Measurements from ENCODE around the gene LATS1. TPM values are rescaled to one million over a fixed set of nuclear protein-coding genes. Genes with fewer than 3 reads are reported as not detected.
"Not testable (repeated sequence)": the region's sequence is repeated elsewhere in the genome, so short reads cannot be mapped to it uniquely, and the experiment has no call there.

The LATS1 gene
- total RNA-seq, 8 experiments from 2014 or later: 12.5 to 32.1 (median 15.6) TPM

DNA sequence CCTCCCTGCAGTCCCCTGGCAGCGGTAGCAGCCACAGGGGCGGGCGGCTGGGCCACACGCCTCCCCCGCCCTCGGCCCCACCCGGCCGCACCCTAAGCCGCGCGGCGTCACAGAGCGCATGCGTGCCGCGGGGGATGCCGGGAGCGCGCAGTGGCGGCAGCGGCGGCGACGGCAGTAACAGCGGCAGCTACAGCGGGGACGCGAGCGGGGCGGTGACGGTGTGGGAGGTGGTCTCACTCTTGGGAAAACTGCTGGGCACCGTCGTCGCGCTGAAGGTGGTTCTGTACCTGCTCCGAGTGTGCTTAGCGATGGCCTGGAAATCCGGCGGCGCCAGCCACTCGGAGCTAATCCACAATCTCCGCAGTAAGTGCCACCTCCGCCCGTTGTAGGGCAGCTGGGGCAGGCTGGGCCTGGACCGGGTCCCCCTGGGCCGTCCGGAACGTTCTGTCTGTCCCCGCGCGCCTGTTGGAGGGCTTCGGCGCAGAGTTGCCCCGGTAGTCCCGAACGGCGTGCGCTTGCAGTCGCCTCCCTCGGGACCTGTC, 31.8 kb upstream of the LATS1 start, which contains the start of gene PCMT1:
TSS of gene PCMT1 (plus strand) at position 148 of the 542 bp plus-strand sequence. CDS start at position 309, 161 bp downstream.
- peak; percentile 80 to 89 (median 82) for ATAC-seq (replicated peaks in 6 of 8)
- in situ Hi-C loops (cut with MboI; ENCODE audit: low pct_unique_long_range_greater_than_20kb in 2 of 9, low sequenced_read_pairs in 9 of 9, unreplicated experiment in 9 of 9): no loop called here
- 0% methylated on average over 1 to 7 of the region's 60 CpGs; no CpG with 5 or more reads in 8 of the 10 experiments for whole genome bisulfite sequencing, 10 experiments
- H3K4me3 ChIP-seq: peak within 1 kb of the TSS; percentile 77 to 96 (median 87)
- peak within 1 kb of the TSS; percentile 95 to 96 for H3K27ac ChIP-seq
- H3K4me1 ChIP-seq (replicated peaks in 1 of 2): peaks cover 18 to 25% of the 10 kb centered on the region in 2 donors

GRCh38 chr6:149749082-149749593, 31.2 kb upstream of the LATS1 start:
- peak in 1 of 8 experiments; percentile 3 for ATAC-seq (replicated peaks in 6 of 8)
- Histone ChIP-seq H3K4me1 (replicated peaks in 1 of 2) (peaks cover 18 to 25% of the 10 kb centered on the region in 2 donors), H3K27ac (peak overlapping the region; percentile 95 to 96), H3K4me3 (peak overlapping the region; percentile 77 to 96 (median 87))
- in situ Hi-C loops (cut with MboI; ENCODE audit: low pct_unique_long_range_greater_than_20kb in 2 of 9, low sequenced_read_pairs in 9 of 9, unreplicated experiment in 9 of 9): not testable (repeated sequence)
- WGBS, 10 experiments: no CpG with 5 or more reads among the region's 38 CpGs

DNA sequence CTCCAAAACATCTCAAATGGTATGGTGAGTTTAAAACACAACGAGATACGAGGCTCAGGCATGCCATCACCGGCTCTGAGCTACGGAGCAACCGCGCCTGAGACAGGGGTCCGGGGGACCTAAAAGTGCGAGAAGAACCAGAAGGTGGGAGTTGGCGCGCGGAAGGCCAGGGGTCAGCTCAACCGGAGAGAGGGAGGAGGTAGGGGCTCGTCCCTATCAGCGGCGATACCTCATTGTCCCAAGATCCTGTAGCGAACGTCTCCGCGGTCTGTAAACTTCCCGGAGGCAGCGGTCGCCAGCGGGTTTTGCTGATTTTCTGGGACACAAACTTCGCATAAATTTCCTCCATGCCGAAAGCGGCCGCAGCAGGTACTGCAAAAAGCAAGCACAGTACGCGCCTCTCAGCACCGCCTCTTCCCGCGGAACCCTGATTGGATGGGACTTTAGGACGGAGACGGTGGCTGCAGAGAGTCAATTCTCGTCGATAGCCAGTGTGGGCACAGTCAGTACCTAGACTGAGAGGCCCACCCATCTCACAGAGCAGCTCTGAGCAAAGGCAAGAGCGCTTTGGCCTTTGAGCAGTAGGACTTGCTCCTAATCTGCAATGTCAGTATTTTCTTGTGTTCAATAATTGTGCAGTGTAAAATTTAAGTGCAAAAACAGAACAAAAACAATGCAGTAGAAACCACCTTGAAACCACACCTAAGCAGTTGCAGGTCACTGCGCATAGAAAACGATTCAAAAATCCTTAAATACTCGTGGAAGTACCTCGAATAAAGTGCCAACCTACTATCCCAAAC, 28.4 kb upstream of the LATS1 start, which contains the start of gene NUP43:
TSS of gene NUP43 (minus strand) at position 383 of the 800 bp plus-strand sequence. CDS start at position 349, 34 bp downstream.
- peak; percentile 59 to 70 (median 64) for ATAC-seq (replicated peaks in 6 of 8)
- Histone ChIP-seq H3K4me1 (replicated peaks in 1 of 2) (peaks cover 18 to 23% of the 10 kb centered on the region in 2 donors), H3K4me3 (peak within 1 kb of the TSS; percentile 56 to 95 (median 67)), H3K27ac (peak within 1 kb of the TSS in 1 of 2 donors; percentile 77)
- WGBS, 10 experiments: 0 to 40% (median 7%) methylated on average over 1 to 26 of the region's 41 CpGs; no CpG with 5 or more reads in 1 of the 10 experiments
- in situ Hi-C loops (cut with MboI; ENCODE audit: low pct_unique_long_range_greater_than_20kb in 2 of 9, low sequenced_read_pairs in 9 of 9, unreplicated experiment in 9 of 9): no loop called here

DNA sequence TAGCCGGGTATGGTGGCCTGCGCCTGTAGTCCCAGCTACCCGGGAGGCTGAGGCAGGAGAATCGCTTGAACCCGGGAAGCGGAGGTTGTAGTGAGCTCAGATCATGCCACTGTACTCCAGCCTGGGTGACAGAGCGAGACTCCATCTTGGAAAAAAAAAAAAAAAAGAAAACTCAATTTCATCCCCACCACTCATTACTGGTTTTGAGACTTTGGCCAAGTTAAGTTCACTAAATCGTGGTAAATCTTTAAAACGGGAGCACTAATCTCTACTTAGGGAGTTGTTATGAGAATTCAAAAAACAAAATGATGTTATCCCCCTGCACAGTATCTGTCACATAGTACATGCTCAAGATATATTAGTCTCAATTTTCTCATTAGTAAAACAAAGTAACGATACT, 27.4 kb upstream of the LATS1 start:
- Histone ChIP-seq H3K4me3 (peak overlapping the region; percentile 56 to 95 (median 67)), H3K4me1 (replicated peaks in 1 of 2) (peaks cover 14 to 16% of the 10 kb centered on the region in 2 donors)
- WGBS, 10 experiments: 10 to 100% (median 64%) methylated on average over 1 to 9 of the region's 10 CpGs
- in situ Hi-C loops (cut with MboI; ENCODE audit: low pct_unique_long_range_greater_than_20kb in 2 of 9, low sequenced_read_pairs in 9 of 9, unreplicated experiment in 9 of 9); H3K27ac ChIP-seq; ATAC-seq (replicated peaks in 6 of 8): not testable (repeated sequence)

- in situ Hi-C loops (cut with MboI; ENCODE audit: low pct_unique_long_range_greater_than_20kb in 2 of 9, low sequenced_read_pairs in 9 of 9, unreplicated experiment in 9 of 9): no loop called here
- ATAC-seq (replicated peaks in 6 of 8): no peak
- H3K4me1 ChIP-seq (replicated peaks in 1 of 2): no peaks in the 10 kb centered on the region
- no peak overlapping the region for H3K27ac ChIP-seq
- no peak overlapping the region for H3K4me3 ChIP-seq
- WGBS, 10 experiments: 67 to 100% (median 85%) methylated on average over 1 of the region's 1 CpG; no CpG with 5 or more reads in 6 of the 10 experiments
Observed at GRCh38 chr6:149734915-149735314, 17.0 kb upstream of the LATS1 start.

DNA sequence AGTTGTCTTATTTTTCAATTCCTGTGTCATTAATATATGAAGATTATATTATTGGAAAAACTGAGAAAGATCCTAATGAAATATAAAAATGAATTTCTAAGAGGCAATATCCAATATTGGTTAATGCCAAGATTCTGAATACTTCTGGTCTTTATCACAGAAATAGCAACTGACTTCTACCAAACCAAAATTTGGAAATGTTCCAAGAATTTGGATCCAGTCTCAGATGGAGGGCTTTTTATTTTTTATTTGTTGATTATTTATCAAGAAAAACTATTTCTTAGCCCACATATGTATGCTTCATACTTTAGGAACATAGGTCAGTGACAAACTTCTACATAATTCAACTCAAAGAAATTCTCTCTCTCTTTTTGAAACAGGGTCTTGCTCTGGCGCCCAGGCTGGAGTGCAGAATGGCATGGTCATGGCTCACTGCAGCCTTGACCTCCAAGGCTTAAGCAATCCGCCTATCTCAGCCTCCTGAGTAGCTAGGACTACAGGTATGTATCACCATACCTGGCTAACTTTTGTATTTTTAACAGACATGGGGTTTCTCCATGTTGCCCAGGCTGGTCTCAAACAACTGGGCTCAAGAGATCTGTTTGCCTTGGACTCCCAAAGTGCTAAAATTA, 15.3 kb upstream of the LATS1 start:
- in situ Hi-C loops (cut with MboI; ENCODE audit: low pct_unique_long_range_greater_than_20kb in 2 of 9, low sequenced_read_pairs in 9 of 9, unreplicated experiment in 9 of 9): no loop called here
- WGBS, 10 experiments: 80 to 100% (median 94%) methylated on average over 1 to 2 of the region's 2 CpGs
- Histone ChIP-seq H3K4me3 (no peak overlapping the region), H3K27ac (no peak overlapping the region), H3K4me1 (replicated peaks in 1 of 2) (no peaks in the 10 kb centered on the region)
- no peak for ATAC-seq (replicated peaks in 6 of 8)

- no peaks in the 10 kb centered on the region for H3K4me1 ChIP-seq (replicated peaks in 1 of 2)
- no peak overlapping the region for H3K4me3 ChIP-seq
- no peak for ATAC-seq (replicated peaks in 6 of 8)
- in situ Hi-C loops (cut with MboI; ENCODE audit: low pct_unique_long_range_greater_than_20kb in 2 of 9, low sequenced_read_pairs in 9 of 9, unreplicated experiment in 9 of 9): no loop called here
- no peak overlapping the region for H3K27ac ChIP-seq
- 92 to 100% (median 100%) methylated on average over 1 to 5 of the region's 8 CpGs; no CpG with 5 or more reads in 1 of the 10 experiments for WGBS, 10 experiments
Observed at GRCh38 chr6:149729824-149730223, 11.9 kb upstream of the LATS1 start.

- Histone ChIP-seq H3K4me1 (replicated peaks in 1 of 2) (no peaks in the 10 kb centered on the region), H3K27ac (no peak overlapping the region), H3K4me3 (no peak overlapping the region)
- no peak for ATAC-seq (replicated peaks in 6 of 8)
- in situ Hi-C loops (cut with MboI; ENCODE audit: low pct_unique_long_range_greater_than_20kb in 2 of 9, low sequenced_read_pairs in 9 of 9, unreplicated experiment in 9 of 9): no loop called here
- 87 to 100% (median 95%) methylated on average over 2 to 5 of the region's 5 CpGs for WGBS, 10 experiments
Observed at GRCh38 chr6:149728499-149729234, 10.8 kb upstream of the LATS1 start.

- in situ Hi-C loops (cut with MboI; ENCODE audit: low pct_unique_long_range_greater_than_20kb in 2 of 9, low sequenced_read_pairs in 9 of 9, unreplicated experiment in 9 of 9): no loop called here
- WGBS, 10 experiments: 81 to 100% (median 93%) methylated on average over 1 to 4 of the region's 4 CpGs
- Histone ChIP-seq H3K27ac (no peak overlapping the region), H3K4me3 (no peak overlapping the region), H3K4me1 (replicated peaks in 1 of 2) (no peaks in the 10 kb centered on the region)
- no peak for ATAC-seq (replicated peaks in 6 of 8)
Observed at GRCh38 chr6:149727793-149728498, 10.0 kb upstream of the LATS1 start.

- Histone ChIP-seq H3K4me3 (no peak overlapping the region), H3K4me1 (replicated peaks in 1 of 2) (no peaks in the 10 kb centered on the region), H3K27ac (no peak overlapping the region)
- in situ Hi-C loops (cut with MboI; ENCODE audit: low pct_unique_long_range_greater_than_20kb in 2 of 9, low sequenced_read_pairs in 9 of 9, unreplicated experiment in 9 of 9): no loop called here
- no peak for ATAC-seq (replicated peaks in 6 of 8)
- WGBS, 10 experiments: 94 to 100% (median 100%) methylated on average over 1 to 3 of the region's 3 CpGs; no CpG with 5 or more reads in 4 of the 10 experiments
Observed at GRCh38 chr6:149725785-149726184, 7.9 kb upstream of the LATS1 start.

- 40 to 86% (median 71%) methylated on average over 3 to 9 of the region's 10 CpGs for WGBS, 10 experiments
- in situ Hi-C loops (cut with MboI; ENCODE audit: low pct_unique_long_range_greater_than_20kb in 2 of 9, low sequenced_read_pairs in 9 of 9, unreplicated experiment in 9 of 9): no loop called here
- Histone ChIP-seq H3K4me1 (replicated peaks in 1 of 2) (peaks cover under 1% of the 10 kb centered on the region in 2 donors), H3K27ac (no peak overlapping the region), H3K4me3 (no peak overlapping the region)
- peak in 7 of 8 experiments; percentile 42 to 97 (median 84) for ATAC-seq (replicated peaks in 6 of 8)
Observed at GRCh38 chr6:149723771-149724417, 6.0 kb upstream of the LATS1 start.

Measured in motor neuron (in vitro differentiated cells).